ENCODE results near the gene METTL3. TPM values are rescaled to one million over a fixed set of nuclear protein-coding genes. Genes with fewer than 3 reads are reported as not detected.
A peak's percentile ranks its signal among the peaks of the same experiment; 100 is the strongest.

METTL3 gene
- total and polyA plus RNA-seq, 2 experiments from 2014 or later, result 28.6 to 44.5 TPM

DNA sequence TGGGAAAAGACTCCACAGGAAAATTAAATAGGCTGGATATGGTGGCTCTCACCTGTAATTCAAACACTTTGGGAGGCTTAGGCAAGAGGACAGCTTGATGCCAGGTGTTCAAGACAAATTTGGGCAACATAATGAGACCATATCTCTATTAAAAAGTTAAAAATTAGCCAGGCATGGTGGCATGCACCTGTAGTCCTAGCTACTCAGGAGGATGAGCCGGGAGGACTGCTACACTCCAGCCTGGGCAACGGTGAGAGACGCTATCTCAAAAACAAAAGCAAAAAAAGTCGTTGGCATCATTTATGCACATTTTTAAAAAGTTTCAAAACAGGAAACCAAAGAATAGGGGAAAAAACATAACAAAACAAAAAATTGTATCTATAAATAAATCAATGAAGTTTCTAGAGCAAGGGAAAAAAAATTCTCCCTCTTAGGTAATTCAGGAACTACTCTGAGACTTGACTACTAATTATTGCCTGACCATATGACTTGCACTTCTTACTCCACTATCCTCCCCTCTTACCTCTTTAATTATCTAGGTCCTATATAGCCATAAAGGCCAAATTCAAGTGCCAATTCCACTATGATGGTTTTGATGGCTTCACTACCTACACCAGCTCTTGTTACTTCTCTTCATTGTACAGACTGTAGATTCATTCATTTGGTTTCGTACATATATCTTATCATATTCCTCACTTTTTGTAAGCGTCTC lies 1.6 kb downstream of the METTL3 start:
- Histone ChIP-seq H3K4me3 (peak overlapping the region; percentile 97), H4K20me1 (ENCODE audit: insufficient read depth) (no peaks in the 10 kb centered on the region), H3K9me2 (ENCODE audit: insufficient read depth) (no peaks in the 10 kb centered on the region), H3K27me3 (replicated peaks; ENCODE audit: insufficient read depth) (no peaks in the 10 kb centered on the region), H3K9me3 (ENCODE audit: low read depth) (no peaks in the 10 kb centered on the region), H3K27ac (peak overlapping the region; percentile 92), H3K4me1 (ENCODE audit: insufficient read depth) (peaks cover 5% of the 10 kb centered on the region), H3K79me2 (ENCODE audit: insufficient read depth) (peaks cover 64% of the 10 kb centered on the region), H2AFZ (0 out of 2 replicates have a peak overlapping the region, but pooled peaks have one; percentile 98), H3K36me3 (ENCODE audit: low read depth) (no peaks in the 10 kb centered on the region), H3K9ac (peak overlapping the region; percentile 92), H3F3A (ENCODE audit: insufficient read depth) (0 out of 2 replicates have a peak, but pooled peaks cover 4% of the 10 kb centered on the region), H3K4me2 (ENCODE audit: unreplicated experiment) (peak overlapping the region; percentile 79)
- no peak for DNase-seq
- no peak for TF ChIP-seq EZH2 (IDR thresholded peaks at IDR 0.05; ENCODE audit: insufficient read depth, poor library complexity, severe bottlenecking)
- TF ChIP-seq EZH2phosphoT487 (IDR thresholded peaks at IDR 0.05; ENCODE audit: insufficient read depth, low read depth), result no peak
- 94 to 97% methylated on average over 6 of the region's 6 CpGs for WGBS, 2 experiments (ENCODE audit: low coverage in 1 of 2, low lambda C conversion rate in 2 of 2, missing lambda C conversion rate in 2 of 2)
- in situ Hi-C loops (cut with MboI), result no loop called here

DNA sequence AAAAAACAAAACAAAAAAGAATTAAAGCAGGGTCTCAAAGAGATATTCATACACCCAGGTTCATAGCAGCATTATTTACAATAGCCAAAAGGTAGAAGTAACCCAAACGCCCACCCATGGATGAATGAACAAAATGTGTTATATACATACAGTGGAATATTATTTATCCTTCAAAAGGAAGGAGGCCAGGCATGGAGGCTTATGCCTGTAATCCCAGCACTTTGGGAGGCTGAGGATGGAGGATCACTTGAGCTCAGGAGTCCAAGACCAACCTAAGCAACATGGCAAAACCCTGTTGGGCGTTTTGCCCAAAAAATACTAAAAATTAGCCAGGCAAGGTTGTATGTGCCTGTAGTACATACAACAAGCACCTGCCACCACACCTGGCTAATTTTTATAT lies 4.6 kb downstream of the METTL3 start:
- H3K4me1 ChIP-seq (ENCODE audit: insufficient read depth), result peaks cover 5% of the 10 kb centered on the region
- in situ Hi-C loops (cut with MboI), result no loop called here

DNA sequence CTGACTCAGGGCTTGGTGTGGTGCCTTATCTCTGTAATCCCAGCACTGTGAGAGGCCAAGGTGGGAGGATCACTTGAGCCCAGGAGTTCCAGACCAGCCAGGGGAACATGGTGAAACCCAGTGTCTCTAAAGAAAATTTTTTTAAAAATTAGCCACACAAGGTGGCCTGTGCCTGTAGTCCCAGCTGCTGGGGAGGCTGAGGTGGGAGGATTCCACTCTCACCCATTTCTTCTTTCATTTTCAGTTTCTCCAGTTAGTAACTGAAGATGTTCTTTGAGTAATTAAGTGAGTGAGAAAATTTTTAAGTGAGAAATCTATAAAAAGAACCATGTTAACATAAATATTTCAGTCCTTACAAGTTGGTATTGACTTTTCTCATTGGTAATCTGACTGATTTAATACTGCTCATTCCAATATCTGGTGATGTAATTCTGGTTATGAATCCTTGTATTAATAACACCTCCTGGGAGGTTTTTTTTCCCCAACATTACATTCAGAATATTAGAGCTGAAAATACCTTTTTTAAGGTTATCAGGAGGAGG lies 6.1 kb downstream of the METTL3 start:
- DNase-seq, result no peak
- in situ Hi-C loops (cut with MboI), result no loop called here
- peaks cover 73% of the 10 kb centered on the region for H3K79me2 ChIP-seq (ENCODE audit: insufficient read depth)

More for the DNA sequence above, 4.6 kb downstream of the METTL3 start:
- DNase-seq, result no peak
- H3K79me2 ChIP-seq (ENCODE audit: insufficient read depth), result peaks cover 82% of the 10 kb centered on the region
- H3F3A ChIP-seq (ENCODE audit: insufficient read depth), result 0 out of 2 replicates have a peak, but pooled peaks cover 6% of the 10 kb centered on the region
- no peak for TF ChIP-seq EZH2phosphoT487 (IDR thresholded peaks at IDR 0.05; ENCODE audit: insufficient read depth, low read depth)
- TF ChIP-seq EZH2 (IDR thresholded peaks at IDR 0.05; ENCODE audit: insufficient read depth, poor library complexity, severe bottlenecking), result no peak
- H3K27ac ChIP-seq, result no peak overlapping the region
- WGBS, 2 experiments (ENCODE audit: low coverage in 1 of 2, low lambda C conversion rate in 2 of 2, missing lambda C conversion rate in 2 of 2), result 53 to 59% methylated on average over 2 of the region's 2 CpGs
- H3K4me3 ChIP-seq, result no peak overlapping the region
- no peaks in the 10 kb centered on the region for H3K9me2 ChIP-seq (ENCODE audit: insufficient read depth)
- H4K20me1 ChIP-seq (ENCODE audit: insufficient read depth), result no peaks in the 10 kb centered on the region
- H3K36me3 ChIP-seq (ENCODE audit: low read depth), result peaks cover 11% of the 10 kb centered on the region; the same call in 1 of the 2 replicates
- no peak overlapping the region for H3K4me2 ChIP-seq (ENCODE audit: unreplicated experiment)
- H2AFZ ChIP-seq, result no peak overlapping the region
- H3K27me3 ChIP-seq (replicated peaks; ENCODE audit: insufficient read depth), result no peaks in the 10 kb centered on the region
- H3K9me3 ChIP-seq (ENCODE audit: low read depth), result no peaks in the 10 kb centered on the region
- H3K9ac ChIP-seq, result no peak overlapping the region

DNA sequence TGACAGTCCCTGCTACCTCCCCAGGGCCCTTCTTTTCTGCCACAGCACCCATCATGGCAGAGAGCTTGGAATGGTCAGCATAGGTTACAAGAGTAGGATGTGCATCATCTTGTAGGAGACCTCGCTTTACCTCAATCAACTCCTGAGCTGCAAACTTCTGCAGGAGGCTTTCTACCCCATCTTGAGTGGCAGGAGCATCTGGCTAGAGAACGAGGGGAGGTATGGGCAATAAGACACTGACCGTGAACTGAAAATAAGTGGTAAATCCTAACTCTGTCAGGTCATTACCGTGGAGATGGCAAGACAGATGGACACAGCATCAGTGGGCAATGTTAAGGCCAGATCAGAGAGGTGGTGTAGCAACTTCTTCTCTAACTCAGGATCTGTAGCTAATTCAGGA lies 7.8 kb downstream of the METTL3 start:
- H3K4me3 ChIP-seq, result no peak overlapping the region
- TF ChIP-seq EZH2 (IDR thresholded peaks at IDR 0.05; ENCODE audit: insufficient read depth, poor library complexity, severe bottlenecking) (no peak), EZH2phosphoT487 (IDR thresholded peaks at IDR 0.05; ENCODE audit: insufficient read depth, low read depth) (no peak)
- H3K27ac ChIP-seq, result no peak overlapping the region
- no peak overlapping the region for H2AFZ ChIP-seq
- peaks cover 18% of the 10 kb centered on the region for H3F3A ChIP-seq (ENCODE audit: insufficient read depth)
- no peak overlapping the region for H3K9ac ChIP-seq
- no peak overlapping the region for H3K4me2 ChIP-seq (ENCODE audit: unreplicated experiment)
- peaks cover 8% of the 10 kb centered on the region for H3K4me1 ChIP-seq (ENCODE audit: insufficient read depth)
- no peak for DNase-seq
- WGBS, 2 experiments (ENCODE audit: low coverage in 1 of 2, low lambda C conversion rate in 2 of 2, missing lambda C conversion rate in 2 of 2), result 88 to 96% methylated on average over 3 to 4 of the region's 4 CpGs
- peaks cover 56% of the 10 kb centered on the region for H3K79me2 ChIP-seq (ENCODE audit: insufficient read depth)
- no peaks in the 10 kb centered on the region for H3K9me3 ChIP-seq (ENCODE audit: low read depth)
- no peaks in the 10 kb centered on the region for H3K27me3 ChIP-seq (replicated peaks; ENCODE audit: insufficient read depth)
- in situ Hi-C loops (cut with MboI), result no loop called here
- H4K20me1 ChIP-seq (ENCODE audit: insufficient read depth), result no peaks in the 10 kb centered on the region
- H3K9me2 ChIP-seq (ENCODE audit: insufficient read depth), result no peaks in the 10 kb centered on the region
- H3K36me3 ChIP-seq (ENCODE audit: low read depth), result peaks cover 26% of the 10 kb centered on the region

More for the DNA sequence above, 6.1 kb downstream of the METTL3 start:
- Histone ChIP-seq H3K27ac (no peak overlapping the region), H2AFZ (no peak overlapping the region), H3K4me3 (no peak overlapping the region), H3K36me3 (ENCODE audit: low read depth) (peaks cover 11% of the 10 kb centered on the region; the same call in 1 of the 2 replicates), H3K9me2 (ENCODE audit: insufficient read depth) (no peaks in the 10 kb centered on the region), H3K27me3 (replicated peaks; ENCODE audit: insufficient read depth) (no peaks in the 10 kb centered on the region), H3F3A (ENCODE audit: insufficient read depth) (0 out of 2 replicates have a peak, but pooled peaks cover 4% of the 10 kb centered on the region), H3K9ac (no peak overlapping the region), H4K20me1 (ENCODE audit: insufficient read depth) (no peaks in the 10 kb centered on the region), H3K4me2 (ENCODE audit: unreplicated experiment) (no peak overlapping the region), H3K9me3 (ENCODE audit: low read depth) (no peaks in the 10 kb centered on the region), H3K4me1 (ENCODE audit: insufficient read depth) (peaks cover 5% of the 10 kb centered on the region)
- TF ChIP-seq EZH2phosphoT487 (IDR thresholded peaks at IDR 0.05; ENCODE audit: insufficient read depth, low read depth), result no peak
- no peak for TF ChIP-seq EZH2 (IDR thresholded peaks at IDR 0.05; ENCODE audit: insufficient read depth, poor library complexity, severe bottlenecking)
